Fibroblast of mammary gland (primary cell): Measurements from ENCODE around the gene PCBD1.

Experiments used
- DNase-seq: peaks from one replicate; pipeline ENCODE4 v3.0.0-alpha.2; 2010; ENCODE audit warnings: low read depth
- H3K4me3 ChIP-seq: 2 replicates; pipeline ENCODE4 v1.5.1; 2011; ENCODE audit warnings: low read depth, mild to moderate bottlenecking, low read length, moderate library complexity; ENCODE audit not compliant: control insufficient read depth
- CTCF ChIP-seq: conservative IDR thresholded peaks from 2 replicates; pipeline ENCODE4 v1.5.1; 2011; ENCODE audit warnings: low read depth, low read length, inconsistent platforms; ENCODE audit not compliant: control insufficient read depth, insufficient read depth

Gene PCBD1

GRCh38 chr10:70834441-70835151 is 53.8 kb downstream of the PCBD1 start:
- TF ChIP-seq CTCF, result no peak
- H3K4me3 ChIP-seq, result no peak overlapping the region
- no peak for DNase-seq

- no peak overlapping the region for H3K4me3 ChIP-seq
- TF ChIP-seq CTCF, result no peak
- DNase-seq, result no peak
These were observed 54.3 kb downstream of the PCBD1 start for GRCh38 chr10:70834021-70834420.

- no peak overlapping the region for H3K4me3 ChIP-seq
- no peak for TF ChIP-seq CTCF
- no peak for DNase-seq
These were observed 54.8 kb downstream of the PCBD1 start for GRCh38 chr10:70833601-70834000.
